HG03442 (cell line): ENCODE results near the gene CPXM1.

ENCODE experiments used
- ATAC-seq: cut with Tn5 transposase; IDR thresholded peaks from one replicate; pipeline ENCODE4 v1.9.1; 2021; ENCODE audit warnings: mild to moderate bottlenecking, moderate library complexity; ENCODE audit not compliant: unreplicated experiment

CPXM1 gene

GRCh38 chr20:2804041-2804828 lies 3.8 kb upstream of the CPXM1 start:
- ATAC-seq, result no peak

DNA sequence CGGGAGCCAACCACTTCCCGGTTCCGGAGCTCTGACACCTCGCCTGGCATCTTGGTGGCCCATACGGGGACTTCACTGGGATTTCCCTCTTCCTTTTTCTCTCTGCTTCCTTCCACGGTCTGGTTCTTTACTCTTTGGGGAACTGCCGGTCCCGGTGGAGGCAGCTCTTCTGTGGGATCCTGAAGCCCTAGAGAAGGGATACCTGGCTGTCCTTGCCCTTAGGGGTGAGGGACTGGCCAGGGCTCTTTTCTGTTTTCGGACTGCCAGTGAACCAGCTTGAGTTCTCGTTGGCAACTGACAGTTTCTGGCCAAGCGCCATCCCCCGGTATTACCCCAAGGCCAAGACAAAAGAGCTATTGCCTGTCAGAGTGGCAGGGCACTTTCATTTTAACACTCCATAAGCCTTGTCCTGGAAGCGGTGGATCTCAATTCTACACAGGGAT lies 880 bp upstream of the CPXM1 start:
- no peak for ATAC-seq

DNA sequence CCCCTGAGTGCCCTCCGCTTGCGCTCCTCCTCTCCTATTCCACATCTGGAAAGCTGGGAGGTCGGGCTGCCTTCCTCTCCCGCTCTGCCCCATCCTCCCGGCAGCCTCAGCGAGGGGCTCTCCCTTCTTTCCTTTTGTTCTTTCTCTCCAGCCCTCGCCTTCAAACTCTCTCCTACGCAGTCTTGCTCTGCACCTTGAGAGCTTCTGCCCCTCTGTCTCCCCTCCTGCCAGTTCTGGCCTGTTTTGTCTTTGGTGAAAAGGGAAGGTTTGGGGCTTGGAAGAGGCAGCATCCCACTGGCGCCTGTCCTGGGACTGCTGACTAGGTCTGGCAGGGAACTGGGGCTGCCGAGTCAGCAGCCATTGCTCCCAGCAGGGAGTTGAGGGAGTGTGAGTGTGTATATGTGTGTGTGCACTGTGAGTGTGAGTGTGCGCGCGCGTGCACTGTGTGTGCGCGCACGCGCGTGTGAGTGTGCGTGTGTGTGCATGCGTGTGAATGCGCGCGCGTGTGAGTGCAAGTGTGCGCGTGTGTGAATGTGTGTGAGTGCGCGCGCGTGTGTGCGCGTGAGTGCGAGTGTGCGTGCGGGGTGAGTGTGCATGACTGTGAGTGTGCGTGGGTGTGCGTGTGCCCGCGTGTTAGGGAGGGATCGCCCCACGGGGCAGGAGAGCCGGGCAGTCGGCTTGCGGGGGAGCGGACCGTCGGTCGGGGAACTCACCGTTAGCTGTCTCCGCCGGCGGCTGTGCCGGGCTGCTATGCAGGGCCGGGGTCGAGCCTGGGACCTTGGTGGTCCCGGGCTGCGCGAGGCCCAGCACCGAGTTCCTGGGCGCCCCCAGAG lies 523 bp downstream of the CPXM1 start:
- no peak for ATAC-seq

DNA sequence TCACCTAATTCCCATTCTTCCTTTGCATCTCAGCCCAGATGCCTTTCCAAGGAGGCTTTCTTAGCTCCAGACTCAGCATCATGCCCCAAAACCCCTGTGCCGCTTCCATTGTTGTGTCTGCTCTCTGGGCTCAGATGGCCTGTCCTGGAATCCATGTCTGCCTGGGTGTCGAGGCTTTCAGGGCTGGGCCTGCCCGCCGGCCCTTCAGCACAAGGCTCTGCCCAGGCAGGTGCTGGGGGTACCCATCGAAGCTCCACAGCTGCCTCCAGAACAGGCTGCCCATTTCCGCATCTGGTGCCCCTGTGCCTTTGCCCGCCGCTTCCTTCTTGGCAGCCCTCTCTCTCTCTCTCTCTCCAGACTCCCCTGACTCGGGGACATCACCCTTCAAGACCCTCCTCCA lies 1.2 kb downstream of the CPXM1 start:
- no peak for ATAC-seq

GRCh38 chr20:2798814-2799213 lies 1.6 kb downstream of the CPXM1 start:
- no peak for ATAC-seq

DNA sequence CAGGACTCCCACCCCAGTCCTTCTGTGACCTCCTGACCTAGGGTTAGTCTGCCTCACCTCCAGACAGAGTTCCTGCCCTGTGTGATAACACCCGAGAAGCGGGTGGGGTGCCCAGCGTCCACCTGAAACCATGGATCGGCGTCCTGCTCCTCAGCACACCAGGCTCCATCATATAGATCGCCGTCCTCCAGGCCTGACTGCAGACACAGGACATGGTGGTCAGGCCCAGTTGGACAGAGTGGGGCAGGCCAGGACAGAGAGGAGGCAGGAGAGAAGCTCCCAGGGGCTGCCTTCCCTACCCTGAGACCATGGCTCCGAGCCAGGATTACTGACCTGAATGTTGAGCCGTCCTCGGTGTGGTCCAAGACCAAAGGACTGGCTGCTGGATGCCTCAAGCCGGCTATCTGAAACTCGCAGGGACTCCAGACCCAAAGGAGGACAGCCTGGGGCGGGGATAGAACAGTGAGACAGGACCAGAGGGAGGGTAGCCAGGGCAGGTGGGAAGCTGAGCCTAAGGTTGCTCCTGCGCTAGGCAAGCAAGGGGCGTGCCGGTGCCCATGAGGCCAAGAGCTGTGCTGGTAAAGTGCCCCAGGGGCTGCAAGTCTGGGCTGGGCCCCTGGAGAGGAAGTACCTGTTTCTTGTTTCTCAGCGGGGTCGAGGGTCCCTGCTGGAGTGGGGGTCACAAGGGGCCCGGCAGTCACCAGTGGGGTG lies 2.2 kb downstream of the CPXM1 start:
- ATAC-seq, result no peak

DNA sequence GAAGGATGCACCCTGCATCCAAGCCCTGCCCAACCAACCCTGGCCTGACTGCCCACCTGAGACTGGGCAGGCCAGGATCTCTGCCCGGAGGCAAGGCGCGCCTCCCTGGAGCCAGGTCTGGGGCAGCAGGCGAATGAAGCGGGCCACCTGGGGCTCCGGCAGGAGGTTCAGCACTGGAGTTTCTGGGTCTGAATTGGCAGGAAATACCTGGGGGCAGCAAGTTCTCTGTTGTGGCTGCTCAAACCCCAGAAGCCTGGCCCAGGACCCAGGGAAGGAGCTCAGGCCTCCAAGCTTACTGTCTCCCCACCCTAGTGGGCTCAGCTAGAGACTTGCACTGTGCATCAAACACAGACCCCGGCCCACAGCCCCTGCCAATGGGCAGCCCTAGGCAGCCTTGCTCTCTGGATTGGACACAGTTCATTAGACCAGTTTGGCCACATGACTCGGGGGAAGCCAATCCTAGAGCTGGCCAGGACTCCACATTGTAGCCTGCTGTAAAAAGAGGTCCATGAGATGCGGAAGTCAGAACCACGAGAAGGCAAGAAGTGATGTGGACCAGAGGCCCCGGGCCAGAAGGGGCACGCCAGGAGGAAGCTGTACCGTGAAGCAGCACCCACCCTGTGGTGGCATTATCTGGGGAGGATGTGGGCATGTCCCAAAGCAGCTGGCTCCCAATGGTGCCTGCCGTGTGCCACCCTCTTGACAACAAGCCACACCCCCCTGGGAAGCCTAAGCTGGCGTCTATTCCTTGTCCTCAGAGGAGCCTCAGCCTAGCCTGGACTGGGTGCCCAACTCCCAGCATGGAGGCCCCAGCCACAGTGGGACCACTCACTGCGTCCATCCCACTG lies 3.1 kb downstream of the CPXM1 start:
- no peak for ATAC-seq

GRCh38 chr20:2796011-2796660 lies 4.3 kb downstream of the CPXM1 start:
- ATAC-seq, result no peak

DNA sequence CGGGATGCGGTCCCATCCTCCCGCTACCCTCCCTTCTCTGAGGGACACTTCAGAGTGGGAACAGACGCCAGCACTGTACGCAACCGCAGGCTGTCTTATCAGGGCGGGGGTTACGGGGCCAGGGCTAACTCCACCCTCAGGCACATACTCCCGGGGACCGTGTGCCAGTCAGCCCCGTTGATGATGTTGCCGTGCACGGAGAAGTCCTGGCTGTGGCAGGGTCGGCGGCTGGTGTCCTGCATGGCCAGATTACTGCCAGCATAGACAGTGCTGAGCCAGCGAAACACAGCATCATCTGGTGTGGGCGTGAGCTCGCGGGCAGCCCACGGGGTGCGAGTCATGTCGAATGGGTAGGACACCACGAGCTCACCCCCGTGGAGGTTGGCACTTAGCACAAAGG lies 5.0 kb downstream of the CPXM1 start:
- no peak for ATAC-seq

DNA sequence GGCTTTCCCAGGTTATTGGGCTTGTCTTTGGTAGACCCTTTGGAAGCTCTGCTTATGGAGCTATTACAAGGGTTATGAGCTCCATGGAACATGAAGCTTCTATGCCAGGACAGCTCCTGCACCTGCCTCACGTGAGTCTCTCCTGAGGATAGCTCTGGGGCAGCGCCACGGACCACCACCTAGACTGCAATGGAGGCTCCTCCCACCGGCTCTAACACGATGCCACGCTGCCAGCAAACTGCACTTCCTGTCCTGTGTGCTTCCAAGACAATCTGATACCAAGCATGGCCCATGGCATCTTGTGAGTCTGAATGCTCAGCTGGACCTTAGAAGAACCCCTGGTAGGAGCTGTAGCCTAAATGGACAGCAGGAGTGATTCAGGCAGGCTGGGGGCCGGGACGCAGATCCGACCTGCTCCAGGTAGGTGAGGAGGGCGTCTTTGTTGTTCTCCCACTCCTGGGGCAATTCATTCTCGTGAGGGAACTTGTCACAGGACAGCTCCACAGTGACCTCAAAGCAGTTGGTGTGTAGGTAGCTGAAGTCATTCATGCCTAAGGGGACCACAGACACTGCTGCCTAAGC lies 5.5 kb downstream of the CPXM1 start:
- ATAC-seq, result no peak

DNA sequence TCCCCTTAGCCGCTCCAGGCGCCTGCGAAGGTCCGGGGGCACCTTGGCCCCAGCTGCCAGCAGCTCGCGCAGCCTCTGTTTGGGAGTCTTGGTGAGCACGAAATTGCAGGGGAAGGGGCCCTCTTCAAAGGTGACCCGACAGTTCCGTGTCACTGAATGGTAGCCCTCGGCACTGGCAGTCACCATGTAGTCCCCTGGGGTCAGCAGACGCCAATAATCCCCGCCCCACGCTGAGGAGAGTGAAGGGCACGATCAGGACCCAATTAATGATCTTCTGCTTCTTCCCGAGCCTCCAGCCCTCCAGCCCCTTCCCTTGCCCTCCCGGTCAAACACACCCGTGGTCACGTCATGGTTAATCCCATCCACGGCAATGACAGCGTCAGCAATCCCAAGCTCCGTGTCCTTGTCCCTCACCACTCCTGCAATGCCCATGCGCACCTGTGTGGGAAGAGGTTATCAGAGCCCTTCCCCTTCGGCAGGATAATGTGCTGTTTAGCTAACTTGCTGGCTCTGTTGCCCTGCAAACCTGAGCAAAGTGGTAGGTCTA lies 6.2 kb downstream of the CPXM1 start:
- ATAC-seq, result no peak

DNA sequence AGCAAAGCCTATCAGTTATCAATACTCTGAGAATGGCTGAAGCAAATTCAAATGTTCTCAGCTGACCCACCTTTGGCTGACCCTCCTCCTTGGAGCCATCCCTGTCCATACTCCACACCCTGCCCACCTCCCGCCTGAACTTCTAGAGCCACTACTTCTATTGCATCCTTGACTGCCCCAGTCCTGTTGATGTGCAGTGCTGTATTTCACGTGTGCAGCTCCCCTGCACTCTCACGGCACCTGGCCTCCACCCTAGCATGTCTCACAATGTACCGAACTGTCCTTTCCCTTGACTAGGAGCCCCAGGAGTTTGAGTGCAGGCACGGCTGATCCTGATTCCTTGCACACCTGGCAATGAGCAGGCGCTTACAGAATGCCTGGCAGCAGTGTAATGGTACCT lies 7.0 kb downstream of the CPXM1 start:
- ATAC-seq, result no peak

GRCh38 chr20:2783908-2784566 lies 16.4 kb downstream of the CPXM1 start:
- no peak for ATAC-seq

DNA sequence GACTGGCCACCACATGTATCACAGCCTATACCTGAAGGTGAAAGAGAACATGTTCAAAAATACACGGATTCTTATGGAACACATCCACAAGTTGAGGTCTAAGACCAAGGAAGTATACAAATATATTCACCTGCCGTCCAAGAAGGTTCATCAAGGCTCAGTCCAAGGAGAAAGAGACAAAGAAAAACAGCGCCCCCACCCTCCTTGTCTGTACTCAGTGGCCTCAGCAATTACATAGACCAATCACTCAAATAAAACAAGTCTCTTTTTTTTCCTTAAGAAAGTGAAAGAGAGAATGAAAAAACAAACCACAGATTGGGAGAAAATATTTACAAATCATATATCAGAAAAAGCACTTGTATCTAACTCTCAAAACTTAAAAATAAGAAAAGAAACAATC lies 19.5 kb downstream of the CPXM1 start:
- ATAC-seq, result no peak

- ATAC-seq, result no peak
Measured at GRCh38 chr20:2778602-2779321, 21.7 kb downstream of the CPXM1 start.

DNA sequence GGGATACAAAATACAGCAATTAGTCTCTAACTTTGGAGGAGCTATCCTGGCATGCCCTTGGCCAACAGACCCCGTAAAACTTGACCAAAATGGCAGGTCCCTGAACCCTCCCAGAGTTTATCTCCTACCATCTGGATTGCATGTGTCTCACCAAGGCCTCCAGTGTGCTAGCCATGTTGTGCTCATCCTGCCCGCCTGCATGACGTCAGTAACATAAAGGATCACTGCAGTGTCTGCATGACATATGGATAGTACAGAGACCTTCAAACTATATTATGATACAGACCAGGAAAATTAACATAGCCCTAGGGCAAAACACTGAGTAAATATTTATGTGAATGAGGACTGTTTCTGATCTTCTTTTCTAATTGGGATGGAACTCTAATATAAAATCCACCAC lies 25.3 kb downstream of the CPXM1 start:
- ATAC-seq, result no peak

GRCh38 chr20:2773812-2774211 lies 26.6 kb downstream of the CPXM1 start:
- ATAC-seq, result no peak

GRCh38 chr20:2771631-2772080 lies 28.8 kb downstream of the CPXM1 start:
- ATAC-seq, result no peak
